ENCODE results near the gene CDH18. TPM values are rescaled to one million over a fixed set of nuclear protein-coding genes. Genes with fewer than 3 reads are reported as not detected.

The CDH18 gene
- total and polyA plus RNA-seq, 2 donors from 2014 or later: not detected

- DNase-seq (no peak), FAIRE-seq (no peak)
- H3K4me3 ChIP-seq (ENCODE audit: low read length in 3 of 3): no peak overlapping the region
- intact Hi-C loops (cut with DNase I): no loop called here
- no peak overlapping the region for H3K27ac ChIP-seq (ENCODE audit: low read depth in 2 of 2, low read length in 2 of 2)
- TF ChIP-seq, protein P1, sequence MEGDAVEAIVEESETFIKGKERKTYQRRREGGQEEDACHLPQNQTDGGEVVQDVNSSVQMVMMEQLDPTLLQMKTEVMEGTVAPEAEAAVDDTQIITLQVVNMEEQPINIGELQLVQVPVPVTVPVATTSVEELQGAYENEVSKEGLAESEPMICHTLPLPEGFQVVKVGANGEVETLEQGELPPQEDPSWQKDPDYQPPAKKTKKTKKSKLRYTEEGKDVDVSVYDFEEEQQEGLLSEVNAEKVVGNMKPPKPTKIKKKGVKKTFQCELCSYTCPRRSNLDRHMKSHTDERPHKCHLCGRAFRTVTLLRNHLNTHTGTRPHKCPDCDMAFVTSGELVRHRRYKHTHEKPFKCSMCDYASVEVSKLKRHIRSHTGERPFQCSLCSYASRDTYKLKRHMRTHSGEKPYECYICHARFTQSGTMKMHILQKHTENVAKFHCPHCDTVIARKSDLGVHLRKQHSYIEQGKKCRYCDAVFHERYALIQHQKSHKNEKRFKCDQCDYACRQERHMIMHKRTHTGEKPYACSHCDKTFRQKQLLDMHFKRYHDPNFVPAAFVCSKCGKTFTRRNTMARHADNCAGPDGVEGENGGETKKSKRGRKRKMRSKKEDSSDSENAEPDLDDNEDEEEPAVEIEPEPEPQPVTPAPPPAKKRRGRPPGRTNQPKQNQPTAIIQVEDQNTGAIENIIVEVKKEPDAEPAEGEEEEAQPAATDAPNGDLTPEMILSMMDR (IDR thresholded peaks at IDR 0.05; ENCODE audit: borderline replicate concordance, extremely low read depth, insufficient read depth): no peak
- no peaks in the 10 kb centered on the region for H3K27me3 ChIP-seq (ENCODE audit: control insufficient read depth, insufficient read depth, low read length)
- H3K36me3 ChIP-seq (ENCODE audit: control insufficient read depth in 2 of 3, insufficient read depth in 3 of 3, low read length in 3 of 3): no peaks in the 10 kb centered on the region
- H3K9me3 ChIP-seq (ENCODE audit: control insufficient read depth in 2 of 3, insufficient read depth in 1 of 3, low read length in 3 of 3): no peaks in the 10 kb centered on the region
- no peak overlapping the region for H3K9ac ChIP-seq (ENCODE audit: low read length in 3 of 3)
- no peaks in the 10 kb centered on the region for H3K4me1 ChIP-seq (ENCODE audit: control insufficient read depth in 2 of 3, insufficient read depth in 2 of 3, low read depth in 1 of 3, low read length in 3 of 3)
These were observed 451.6 kb downstream of the CDH18 start for GRCh38 chr5:19536387-19536786.

GRCh38 chr5:19534751-19535150 is 453.2 kb downstream of the CDH18 start:
- FAIRE-seq: no peak
- DNase-seq: no peak
- intact Hi-C loops (cut with DNase I): no loop called here
- H3K4me3 ChIP-seq (ENCODE audit: low read length in 3 of 3): no peak overlapping the region
- H3K9me3 ChIP-seq (ENCODE audit: control insufficient read depth in 2 of 3, insufficient read depth in 1 of 3, low read length in 3 of 3): no peaks in the 10 kb centered on the region
- H3K9ac ChIP-seq (ENCODE audit: low read length in 3 of 3): no peak overlapping the region
- H3K27me3 ChIP-seq (ENCODE audit: control insufficient read depth, insufficient read depth, low read length): no peaks in the 10 kb centered on the region
- H3K27ac ChIP-seq (ENCODE audit: low read depth in 2 of 2, low read length in 2 of 2): no peak overlapping the region
- no peaks in the 10 kb centered on the region for H3K36me3 ChIP-seq (ENCODE audit: control insufficient read depth in 2 of 3, insufficient read depth in 3 of 3, low read length in 3 of 3)
- TF ChIP-seq, protein P1 (IDR thresholded peaks at IDR 0.05; ENCODE audit: borderline replicate concordance, extremely low read depth, insufficient read depth): no peak
- H3K4me1 ChIP-seq (ENCODE audit: control insufficient read depth in 2 of 3, insufficient read depth in 2 of 3, low read depth in 1 of 3, low read length in 3 of 3): no peaks in the 10 kb centered on the region

DNA sequence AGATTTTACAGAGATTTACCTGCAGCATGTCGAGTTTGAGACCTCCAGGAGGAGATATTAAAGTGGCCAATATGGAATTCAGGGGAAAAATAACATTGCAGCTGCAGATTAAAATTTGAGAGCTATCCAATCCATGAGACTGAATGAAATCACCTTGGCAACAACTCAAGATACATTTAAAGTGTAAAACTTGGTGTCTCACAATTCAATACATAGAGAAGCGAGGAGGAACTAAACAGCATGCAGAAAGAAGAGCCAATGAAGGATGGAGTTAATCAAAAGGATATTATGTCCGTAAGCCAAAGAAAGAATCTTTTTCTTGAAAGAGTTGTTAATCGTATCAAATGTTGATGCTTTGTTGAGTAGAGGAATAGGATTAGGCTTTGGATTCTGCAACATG is 455.1 kb downstream of the CDH18 start:
- Histone ChIP-seq H3K36me3 (ENCODE audit: control insufficient read depth in 2 of 3, insufficient read depth in 3 of 3, low read length in 3 of 3) (no peaks in the 10 kb centered on the region), H3K4me3 (ENCODE audit: low read length in 3 of 3) (no peak overlapping the region), H3K4me1 (ENCODE audit: control insufficient read depth in 2 of 3, insufficient read depth in 2 of 3, low read depth in 1 of 3, low read length in 3 of 3) (no peaks in the 10 kb centered on the region), H3K9me3 (ENCODE audit: control insufficient read depth in 2 of 3, insufficient read depth in 1 of 3, low read length in 3 of 3) (no peaks in the 10 kb centered on the region), H3K27me3 (ENCODE audit: control insufficient read depth, insufficient read depth, low read length) (no peaks in the 10 kb centered on the region), H3K27ac (ENCODE audit: low read depth in 2 of 2, low read length in 2 of 2) (no peak overlapping the region), H3K9ac (ENCODE audit: low read length in 3 of 3) (no peak overlapping the region)
- intact Hi-C loops (cut with DNase I): no loop called here
- DNase-seq: no peak
- TF ChIP-seq, protein P1 (IDR thresholded peaks at IDR 0.05; ENCODE audit: borderline replicate concordance, extremely low read depth, insufficient read depth): no peak
- no peak for FAIRE-seq

DNA sequence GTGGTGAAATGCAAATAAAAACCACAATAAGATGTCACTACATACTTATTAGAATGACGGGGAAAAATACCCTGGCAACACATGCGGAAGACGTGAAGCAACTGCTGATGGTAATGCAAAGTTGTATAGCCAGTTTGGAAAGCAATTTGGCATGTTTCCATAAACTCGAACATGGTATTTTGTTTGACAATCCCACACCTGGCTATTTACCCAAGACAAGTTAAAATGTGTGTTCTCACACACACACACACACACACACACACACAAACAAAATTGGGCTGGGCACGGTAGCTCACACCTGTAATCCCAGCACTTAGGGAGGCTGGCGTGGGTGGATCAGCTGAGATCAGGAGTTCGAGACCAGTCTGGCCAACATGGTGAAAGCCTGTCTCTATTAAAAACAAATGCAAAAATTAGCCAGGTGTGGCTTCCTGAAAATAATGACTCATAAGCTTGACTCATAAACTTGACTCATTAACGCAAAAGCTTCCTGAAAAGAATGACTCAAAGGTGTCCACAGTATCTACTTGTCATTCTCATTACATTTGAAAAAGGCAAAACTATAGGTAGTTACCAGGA is 456.5 kb downstream of the CDH18 start:
- no peak overlapping the region for H3K9ac ChIP-seq (ENCODE audit: low read length in 3 of 3)
- H3K36me3 ChIP-seq (ENCODE audit: control insufficient read depth in 2 of 3, insufficient read depth in 3 of 3, low read length in 3 of 3): no peaks in the 10 kb centered on the region
- no peaks in the 10 kb centered on the region for H3K27me3 ChIP-seq (ENCODE audit: control insufficient read depth, insufficient read depth, low read length)
- no peak overlapping the region for H3K27ac ChIP-seq (ENCODE audit: low read depth in 2 of 2, low read length in 2 of 2)
- DNase-seq (no peak), FAIRE-seq (no peak)
- no peaks in the 10 kb centered on the region for H3K4me1 ChIP-seq (ENCODE audit: control insufficient read depth in 2 of 3, insufficient read depth in 2 of 3, low read depth in 1 of 3, low read length in 3 of 3)
- no peaks in the 10 kb centered on the region for H3K9me3 ChIP-seq (ENCODE audit: control insufficient read depth in 2 of 3, insufficient read depth in 1 of 3, low read length in 3 of 3)
- TF ChIP-seq, protein P1 (IDR thresholded peaks at IDR 0.05; ENCODE audit: borderline replicate concordance, extremely low read depth, insufficient read depth): no peak
- intact Hi-C loops (cut with DNase I): no loop called here
- H3K4me3 ChIP-seq (ENCODE audit: low read length in 3 of 3): no peak overlapping the region

Data from kidney (tissue), 14 donors.